Activated CD8-positive, alpha-beta memory T cell treated with anti-CD3 and anti-CD28 coated beads for 24 hours (primary cell): ENCODE data around the gene CA10.

ENCODE experiments used
- DNase-seq: peaks from one replicate; pipeline ENCODE4 v3.0.0-alpha.2; 2020

The CA10 gene

DNA sequence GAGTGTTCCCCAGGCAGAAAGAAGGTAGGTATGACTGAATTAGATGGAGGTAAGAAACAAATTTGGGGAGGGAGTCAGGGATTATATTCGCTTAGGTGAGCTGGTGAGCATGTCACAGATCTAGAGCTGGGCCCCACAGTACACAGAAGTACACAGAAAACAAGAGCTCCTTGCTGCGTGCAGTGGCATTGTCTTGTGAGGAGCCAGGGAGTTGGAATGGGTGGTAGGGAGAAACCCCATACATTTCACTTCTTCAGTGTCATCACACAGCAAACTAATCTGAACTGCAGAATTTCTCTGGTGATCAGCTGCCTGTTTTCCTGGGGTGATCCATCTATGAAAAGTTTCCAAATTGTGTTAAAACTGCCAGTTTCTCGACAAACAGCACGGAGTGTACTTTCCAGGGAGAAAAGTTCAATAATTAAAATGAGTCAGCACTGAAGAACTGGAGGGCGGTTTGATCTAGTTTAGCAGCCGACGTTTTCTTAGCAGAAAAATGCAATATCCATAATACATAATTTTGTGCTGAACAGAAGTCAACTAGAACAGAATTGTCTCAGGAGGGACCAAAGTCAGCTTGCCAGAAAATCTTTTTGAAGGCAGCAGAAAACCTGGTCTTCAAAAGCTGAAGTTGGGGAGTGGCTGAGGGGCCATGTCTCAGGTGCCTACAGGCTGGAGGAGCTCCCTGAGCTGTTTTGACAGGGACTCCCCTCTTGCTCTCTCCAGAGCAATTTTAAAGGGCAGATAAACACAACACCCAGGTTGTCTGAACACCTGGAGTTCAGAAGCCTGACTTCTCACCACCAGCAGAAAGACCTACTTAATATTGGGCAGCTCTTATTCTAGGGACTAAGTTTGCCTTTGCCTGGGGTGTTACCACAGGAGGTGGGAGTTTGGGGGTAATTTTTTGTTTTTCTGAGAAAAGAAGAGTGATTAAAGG, 448.6 kb downstream of the CA10 start:
- DNase-seq: no peak

DNA sequence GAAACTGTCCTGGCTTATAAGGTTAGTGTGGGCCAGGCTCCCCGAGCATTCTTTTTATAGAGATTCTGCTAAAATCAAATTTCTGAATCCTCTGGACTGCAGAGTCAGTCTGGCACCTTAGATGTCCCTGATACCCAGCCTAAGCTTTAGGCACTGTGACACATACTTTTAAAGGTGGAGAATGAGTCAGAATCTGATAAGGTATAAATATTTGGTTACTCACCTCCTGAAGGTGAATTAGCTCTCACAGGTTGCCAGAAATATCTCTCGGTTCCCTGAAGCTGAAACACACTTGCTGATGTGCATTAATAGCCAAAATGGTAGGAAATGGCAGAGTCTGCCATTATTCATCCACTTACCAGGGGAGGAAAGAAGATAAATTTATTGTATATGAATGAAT, 451.3 kb downstream of the CA10 start:
- DNase-seq: no peak

DNA sequence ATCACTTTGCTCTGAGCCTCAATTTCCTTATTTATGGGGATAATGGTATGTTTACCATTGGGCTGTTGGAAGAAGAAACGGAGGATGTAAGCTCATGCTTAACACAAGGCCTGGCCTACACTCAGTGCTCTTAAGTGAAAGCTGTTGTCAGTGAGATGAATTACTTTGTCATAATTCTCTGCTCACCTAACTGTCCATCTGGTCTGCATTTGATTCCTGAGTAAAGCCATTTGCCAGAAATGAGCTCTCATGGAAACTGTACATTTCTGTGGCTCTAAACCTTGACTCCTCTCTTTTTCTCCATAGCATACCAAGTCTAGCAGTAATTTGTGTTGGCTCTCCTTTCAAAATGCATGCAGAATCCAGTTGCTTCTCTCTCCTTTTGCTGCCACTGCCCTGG, 452.4 kb downstream of the CA10 start:
- no peak for DNase-seq

DNA sequence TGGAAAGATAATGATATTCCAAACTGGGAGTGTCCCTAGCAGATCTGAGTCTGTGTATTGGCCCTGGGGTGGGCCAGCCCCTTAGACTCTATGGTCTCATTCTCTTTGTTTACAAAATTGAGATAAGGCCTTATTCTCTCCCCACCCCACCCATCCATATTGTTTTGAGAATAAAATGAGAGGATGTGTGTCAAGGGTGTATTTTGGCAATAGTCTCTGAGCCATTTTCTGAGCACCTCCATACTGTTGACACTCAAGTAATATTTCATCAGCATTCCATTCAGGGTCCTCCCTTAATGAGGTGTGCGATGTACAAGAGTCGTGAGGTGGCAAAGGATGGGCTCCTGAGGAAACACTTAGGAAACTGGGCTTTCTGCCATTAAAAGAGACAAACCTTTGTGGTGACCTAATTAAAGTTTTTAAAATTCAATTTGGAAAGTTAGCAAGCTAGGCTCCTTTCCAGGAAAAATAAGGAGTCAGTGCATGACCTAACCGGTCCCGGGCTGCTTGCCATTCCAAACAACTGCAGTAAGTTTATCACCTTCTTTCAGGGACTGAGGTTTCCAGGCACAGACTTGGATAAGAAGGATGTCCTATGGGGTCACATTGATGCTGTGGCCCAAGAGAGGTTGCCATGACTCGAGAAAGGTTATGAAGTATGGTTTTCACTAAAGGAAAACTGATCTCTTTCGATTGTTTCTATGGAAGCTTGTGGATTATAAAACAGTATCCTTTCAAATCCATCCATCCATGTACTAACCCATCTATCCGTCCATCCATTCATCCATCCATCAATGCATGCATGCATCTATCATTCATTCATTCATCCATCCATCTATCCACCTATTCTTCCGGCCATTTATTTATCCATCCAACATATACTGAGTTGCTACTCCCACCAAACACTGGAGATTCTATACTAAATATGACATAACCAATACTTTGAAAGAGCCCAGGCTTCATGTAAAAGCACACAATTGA, 454.9 kb downstream of the CA10 start:
- DNase-seq: no peak

DNA sequence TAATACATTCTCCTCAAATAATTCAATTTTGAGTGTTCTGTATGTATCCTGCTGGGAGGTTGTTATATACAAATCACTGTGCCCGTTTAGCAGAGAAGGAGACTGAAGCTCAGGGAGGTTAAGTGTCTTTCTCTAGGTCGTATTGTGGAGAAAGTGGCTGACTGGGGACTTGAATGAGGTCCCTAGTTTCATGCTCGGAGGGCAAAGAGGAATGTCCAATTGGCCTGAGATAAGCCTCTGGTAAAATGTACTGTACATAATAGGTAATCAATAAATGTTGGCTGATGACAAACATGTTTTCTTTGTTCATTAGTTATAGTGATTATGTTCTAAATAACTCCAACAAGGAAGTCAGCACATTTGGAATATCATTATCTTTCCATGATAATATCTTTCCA, 455.6 kb downstream of the CA10 start:
- no peak for DNase-seq

DNA sequence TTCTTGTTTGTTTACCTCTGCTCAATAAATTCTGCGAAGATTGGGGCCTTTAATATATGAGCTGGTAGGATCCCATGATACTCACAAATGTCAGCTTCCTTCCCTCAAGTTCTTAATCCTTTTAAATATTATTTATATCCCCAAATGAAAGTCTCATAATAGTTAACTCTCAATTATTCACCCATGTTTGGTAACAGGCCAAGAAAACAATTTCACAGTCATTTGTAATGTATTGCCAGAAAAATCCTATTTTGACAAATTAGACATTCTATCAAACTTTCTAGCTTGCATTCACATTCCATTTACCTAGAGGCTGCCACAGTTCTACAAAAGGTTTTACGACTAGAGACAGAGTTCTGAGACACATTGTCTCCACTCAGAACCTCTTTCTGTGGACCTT, 457.0 kb downstream of the CA10 start:
- no peak for DNase-seq

DNA sequence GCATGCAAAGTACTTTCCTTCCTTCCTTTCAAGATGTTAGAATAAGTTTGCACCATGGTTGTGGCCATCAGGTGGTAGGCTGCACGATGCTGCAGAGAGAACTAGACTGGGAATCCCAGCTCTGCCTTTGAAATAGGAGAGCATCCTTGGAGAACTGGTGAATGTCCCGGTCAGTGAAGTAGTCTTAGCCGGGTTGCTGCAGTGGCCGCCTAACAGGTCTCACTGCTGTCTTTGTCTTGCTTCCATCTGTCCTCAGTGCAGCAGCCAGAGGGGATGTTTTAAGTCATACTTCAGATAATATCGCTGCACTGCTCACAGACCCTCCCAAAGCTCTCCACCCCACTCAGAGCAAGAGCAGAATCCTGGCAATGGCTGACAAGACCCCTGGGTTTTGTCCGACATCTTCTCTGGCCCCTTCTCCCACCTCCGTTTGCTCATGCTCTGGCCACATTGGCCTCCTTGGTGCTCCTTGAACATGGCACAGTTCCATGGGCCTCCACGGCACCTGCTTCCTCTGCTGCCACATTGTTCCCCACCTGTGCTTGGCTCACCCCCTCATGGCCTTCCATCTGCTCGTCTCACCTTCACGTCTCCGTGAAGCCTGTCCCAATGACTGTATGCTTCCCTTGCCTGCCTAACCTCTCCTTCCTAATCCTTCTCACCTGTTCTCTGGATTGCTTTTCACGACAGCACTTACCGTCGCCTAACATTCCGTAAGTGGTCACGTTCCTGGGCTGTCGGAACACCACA, 458.3 kb downstream of the CA10 start:
- DNase-seq: no peak

DNA sequence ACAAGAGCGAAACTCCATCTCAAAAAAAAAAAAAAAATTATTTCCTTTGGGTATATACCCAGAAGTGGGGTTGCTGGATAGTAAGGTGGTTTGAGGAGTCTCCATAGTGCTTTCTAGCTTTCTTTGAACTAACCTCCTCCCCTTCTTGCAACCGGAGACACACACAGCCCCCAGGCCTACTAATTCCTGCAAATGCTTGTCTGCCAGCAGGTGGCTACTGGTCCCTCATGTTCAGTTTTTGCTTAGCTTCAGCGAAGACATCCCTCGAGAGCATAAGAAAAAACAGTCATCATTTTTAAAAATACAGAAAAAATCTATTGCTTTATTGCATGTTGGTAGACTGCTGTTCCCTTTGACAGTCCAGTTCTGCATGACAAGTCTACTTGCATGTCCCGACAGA, 459.2 kb downstream of the CA10 start:
- DNase-seq: no peak

DNA sequence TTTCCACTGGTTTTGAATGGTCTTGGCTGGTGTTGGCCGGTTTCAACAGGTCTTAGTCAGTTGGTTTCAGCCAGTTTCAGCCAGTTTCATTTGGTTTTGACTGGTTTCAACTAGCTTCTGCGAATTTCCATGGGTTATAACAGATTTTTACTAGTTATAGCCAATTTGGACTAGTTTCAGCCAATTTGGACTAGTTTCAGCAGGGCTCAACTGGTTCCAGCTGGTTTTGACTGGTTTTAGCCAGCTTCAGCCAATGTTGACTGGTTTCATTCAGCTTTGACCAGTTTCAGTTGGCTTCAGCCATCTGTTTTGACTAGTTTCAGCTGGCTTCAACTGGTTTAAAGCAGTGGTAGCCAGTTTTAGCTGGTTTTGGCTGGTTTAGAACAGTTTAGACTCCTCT, 465.6 kb downstream of the CA10 start:
- DNase-seq: no peak

DNA sequence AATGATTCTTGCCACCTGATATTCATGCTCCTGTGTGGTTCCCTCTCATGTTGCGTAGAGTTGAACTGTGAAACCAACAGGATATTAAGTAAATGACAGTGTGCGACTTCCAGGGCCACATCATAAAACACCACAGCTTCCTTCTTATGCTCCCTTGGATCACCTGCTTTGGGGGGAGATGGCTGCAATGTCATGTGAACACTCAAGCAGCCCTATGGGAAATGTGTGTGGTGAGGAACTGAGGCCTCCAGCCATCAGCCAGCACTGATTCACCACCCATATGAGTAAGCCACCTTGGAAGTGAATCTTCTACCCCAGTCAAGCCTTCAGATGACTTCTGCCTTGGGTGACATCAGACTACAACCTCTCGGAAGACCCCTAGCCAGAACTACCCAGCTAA, 470.6 kb downstream of the CA10 start:
- DNase-seq: no peak

DNA sequence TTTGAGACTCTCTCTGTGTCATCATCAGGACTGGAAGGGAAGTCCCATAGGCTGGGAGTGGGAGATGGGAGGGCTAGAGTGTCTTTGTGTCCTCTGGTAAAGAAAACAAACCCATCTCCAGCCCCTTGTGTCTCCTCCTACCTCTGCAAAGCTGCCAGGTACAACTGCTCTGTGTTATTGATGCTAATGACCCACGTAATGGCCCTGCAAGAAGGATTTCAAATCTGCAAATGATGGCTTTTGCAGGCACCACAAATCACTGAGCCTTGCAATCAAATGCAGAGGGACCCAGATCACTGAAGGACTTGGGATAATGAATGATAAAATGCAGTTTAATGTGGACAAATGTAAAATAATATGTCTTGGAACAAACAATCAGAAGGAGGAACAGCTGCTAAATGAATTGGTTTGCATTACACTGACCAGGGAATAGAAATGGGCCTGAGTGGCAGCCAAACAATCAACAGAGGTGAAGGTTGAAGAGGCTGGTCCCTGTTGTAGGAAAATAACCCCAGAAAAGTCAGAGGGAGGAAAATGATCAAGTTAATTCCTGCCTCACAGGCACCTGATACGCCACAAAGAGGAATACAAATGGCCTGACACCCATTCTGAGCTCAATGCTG, 473.1 kb downstream of the CA10 start:
- DNase-seq: no peak

DNA sequence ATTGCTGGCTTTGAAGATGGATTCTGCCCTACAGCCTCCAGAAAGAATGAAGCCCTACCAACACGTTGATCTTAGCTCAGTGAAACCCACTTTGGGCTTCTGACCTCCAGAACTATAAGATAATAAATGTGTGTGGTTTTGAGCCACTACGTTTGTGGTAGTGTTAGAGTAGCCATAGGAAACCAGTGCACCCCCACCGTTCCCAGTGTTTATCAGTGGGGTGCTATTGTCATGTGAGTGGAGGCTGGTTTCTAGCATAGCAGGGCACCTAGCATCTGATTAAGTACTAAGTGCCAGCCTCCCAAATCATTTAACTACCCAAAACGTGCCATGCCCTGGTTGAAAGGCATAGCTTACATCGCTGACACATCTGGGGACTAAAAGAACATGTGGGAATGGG, 474.3 kb downstream of the CA10 start:
- no peak for DNase-seq

DNA sequence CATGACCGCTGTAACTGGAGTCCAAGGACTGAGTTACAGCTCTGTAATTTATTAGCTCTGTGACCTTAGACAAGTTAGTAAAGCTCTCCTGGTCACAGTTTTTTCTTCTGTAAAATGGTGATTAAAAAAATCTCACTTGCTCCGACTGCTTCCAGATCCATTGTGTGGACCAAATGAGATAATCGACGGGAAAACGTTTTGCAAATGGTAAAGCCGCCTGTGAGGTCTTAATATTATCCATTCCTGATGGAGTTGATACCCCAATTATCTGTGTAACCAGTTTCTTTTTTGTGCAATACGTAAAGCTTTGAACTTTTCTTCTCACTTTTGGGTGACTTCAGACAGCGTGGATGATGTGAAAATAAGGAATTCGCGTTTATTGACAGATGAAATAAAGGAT, 475.2 kb downstream of the CA10 start:
- no peak for DNase-seq

DNA sequence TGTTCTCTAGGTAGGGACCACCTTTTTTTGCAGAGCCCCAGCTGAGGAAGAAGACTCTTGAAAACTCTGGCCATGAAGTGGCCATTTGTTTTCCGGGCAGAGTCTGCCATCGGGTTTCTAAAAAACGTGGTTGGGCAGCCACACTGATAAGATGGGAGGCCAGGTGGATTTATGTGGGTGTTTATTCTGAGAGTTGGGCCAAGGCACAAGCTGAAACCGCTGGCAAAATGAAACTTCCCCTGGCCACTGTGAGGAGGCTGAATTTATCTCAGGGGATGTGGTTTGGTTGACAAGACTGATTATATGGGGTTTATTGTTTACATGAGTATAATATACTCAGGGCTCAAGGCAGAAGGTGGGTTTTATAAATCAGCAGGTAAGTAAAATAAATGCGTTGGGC, 476.4 kb downstream of the CA10 start:
- DNase-seq: no peak

DNA sequence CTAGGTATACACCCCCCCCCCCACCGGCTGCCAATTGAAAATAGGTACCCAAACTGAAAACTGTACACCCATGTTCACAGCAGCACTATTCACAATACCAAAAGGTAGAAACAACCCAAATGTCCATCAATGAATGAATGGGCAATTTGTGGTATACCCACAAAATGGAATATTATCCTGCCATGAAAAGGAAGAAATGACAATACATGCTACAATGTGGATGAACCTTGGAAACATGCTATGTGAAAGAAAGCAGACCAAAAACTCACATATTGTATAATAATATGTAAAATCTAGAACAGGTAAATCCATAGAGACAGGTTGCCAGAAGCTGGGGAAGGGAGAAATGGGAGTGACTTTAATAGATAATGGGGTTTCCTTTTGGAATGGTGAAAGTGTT, 480.6 kb downstream of the CA10 start:
- DNase-seq: no peak

DNA sequence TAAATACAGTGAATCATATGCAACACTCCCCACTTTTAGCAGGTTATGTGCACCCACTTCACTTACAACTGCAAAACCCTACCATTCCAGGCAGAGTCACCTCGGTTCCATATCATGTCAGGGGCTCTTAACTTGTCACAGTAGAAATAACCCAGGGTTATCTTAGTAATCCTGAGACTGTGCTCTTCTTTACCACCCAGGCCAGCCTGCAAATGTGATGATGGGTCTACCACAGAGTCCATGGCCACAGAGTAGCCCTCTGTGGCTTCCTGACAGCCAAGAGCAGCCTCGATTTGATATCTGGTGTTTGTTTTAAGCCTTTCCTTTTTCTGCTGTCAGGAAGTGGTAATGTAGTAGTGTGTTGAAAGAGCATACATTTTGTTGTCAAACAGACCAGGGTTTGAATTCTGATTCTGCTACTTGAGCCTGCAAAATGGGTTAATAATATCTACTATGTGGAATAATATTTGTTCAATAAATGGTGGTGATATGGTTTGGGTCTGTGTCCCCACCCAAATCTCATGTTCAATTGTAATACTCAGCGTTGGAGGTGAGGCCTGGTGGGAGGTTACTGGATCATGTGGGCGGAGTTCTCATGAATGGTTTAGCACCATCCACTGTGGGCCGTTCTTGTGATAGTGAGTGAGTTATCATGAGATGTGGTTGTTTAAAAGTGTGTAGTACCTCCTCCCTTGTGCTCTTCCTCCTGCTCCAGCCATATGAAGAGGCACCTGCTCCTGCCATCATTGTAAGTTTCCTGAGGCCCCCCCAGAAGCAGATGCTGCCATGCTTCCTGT, 481.6 kb downstream of the CA10 start:
- DNase-seq: no peak

DNA sequence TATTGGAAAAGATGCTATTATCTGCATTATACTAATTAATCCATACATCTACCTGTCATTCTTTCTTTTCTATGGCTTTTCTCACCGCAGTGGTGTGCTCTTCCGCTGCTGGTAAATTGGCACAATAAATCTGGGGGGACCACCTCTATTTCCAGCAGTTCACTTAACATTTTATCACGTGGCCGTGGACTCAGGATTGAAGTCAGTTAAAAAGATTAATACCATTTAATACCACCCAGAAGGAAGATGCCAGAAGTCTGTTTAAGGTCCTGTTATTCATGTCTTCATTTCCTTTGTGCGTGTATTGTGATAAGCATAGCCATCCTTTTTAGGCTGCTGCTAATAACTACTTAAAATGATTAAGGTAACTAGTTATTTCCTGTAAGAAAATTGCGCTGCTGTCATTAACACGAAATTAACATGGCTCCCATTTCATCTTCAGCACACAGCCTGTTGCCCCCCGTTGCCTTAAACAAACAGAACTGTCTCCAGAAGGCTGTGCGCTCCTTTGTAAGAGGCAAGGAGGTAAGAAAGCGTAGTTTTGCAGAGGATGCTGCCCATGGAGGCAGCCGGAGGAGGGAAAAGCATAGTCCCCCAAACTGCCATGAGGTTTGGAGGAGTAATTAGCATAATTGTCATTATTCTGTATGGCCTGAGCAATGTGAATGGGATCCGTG, 483.8 kb downstream of the CA10 start:
- DNase-seq: no peak

DNA sequence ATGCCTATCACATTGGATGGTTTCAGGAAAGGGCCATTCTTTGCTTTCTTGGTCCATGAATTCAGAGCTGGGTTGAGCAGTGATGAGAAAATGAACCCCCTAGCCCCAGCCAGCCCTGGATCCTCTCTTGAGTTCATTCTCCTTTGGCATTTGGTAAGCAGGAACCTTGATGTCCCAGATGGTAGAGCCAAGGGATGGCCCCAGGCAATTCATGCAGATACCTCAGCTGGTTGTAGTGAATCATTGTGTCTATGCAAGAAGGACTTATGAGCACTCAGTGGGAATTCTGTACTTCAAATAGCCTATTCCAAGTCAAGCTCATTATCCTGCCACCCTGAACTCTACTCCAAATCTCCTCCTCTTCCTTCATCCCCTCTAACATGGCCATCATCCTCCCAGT, 485.4 kb downstream of the CA10 start:
- no peak for DNase-seq

DNA sequence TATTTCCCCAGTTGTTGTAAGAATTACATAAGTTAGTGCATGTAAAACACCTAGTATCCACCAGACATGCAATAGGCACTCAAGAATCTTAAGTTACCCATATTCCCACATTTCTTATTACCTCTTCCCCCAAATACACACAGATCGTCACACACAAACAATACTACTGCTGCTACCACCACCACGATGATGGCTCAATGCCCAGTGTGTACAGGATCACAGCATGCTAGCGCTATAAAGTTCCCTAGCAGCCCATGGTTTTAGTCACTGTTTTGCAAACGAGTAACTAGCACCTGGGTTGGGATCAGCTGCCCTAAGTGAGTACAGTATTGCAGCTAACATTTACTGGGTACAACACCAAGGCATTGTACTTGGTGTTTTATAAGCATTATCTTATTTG, 486.4 kb downstream of the CA10 start:
- no peak for DNase-seq

DNA sequence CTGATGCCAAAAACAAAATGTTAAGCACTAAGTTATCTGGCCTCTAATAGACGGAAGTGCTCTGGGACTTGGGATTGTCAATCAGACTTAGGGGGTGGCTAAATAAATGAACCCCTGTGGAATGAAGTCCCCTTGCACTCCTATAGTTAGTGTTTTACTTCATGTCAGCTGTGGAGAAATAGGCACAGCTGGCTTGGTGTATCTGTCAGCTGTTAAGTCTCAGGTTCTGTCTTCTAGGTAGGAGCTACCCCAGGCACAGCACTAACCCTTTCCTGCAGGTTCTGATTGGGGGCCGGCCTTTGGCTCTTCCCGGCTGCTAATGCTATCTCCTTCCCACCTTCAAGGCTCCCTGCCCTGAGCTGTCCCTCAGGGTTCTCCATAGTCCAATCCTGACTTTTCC, 487.6 kb downstream of the CA10 start:
- DNase-seq: no peak

DNA sequence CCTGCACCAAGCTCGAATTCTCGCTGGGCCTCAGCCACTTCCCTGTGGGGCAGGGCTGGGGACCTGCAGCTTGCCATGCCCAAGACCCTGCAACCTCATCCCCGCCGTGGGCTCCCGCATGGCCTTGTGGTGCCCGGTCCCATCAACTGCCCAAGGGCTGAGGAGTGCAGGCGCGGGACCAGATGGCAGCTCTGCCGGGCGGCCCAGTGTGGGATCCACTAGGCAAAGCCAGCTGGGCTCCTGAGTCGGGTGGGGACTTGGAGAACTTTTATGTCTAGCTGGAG, 489.6 kb downstream of the CA10 start:
- no peak for DNase-seq
